NCI-H2227 treated with DMSO at 0.1 percent for 48 hours (cell line): ENCODE results near the gene PMPCA.

ENCODE experiments used
- DNase-seq: peaks from one replicate; lab custom pipeline; 2025; lab: John Stamatoyannopoulos, UW

PMPCA gene

DNA sequence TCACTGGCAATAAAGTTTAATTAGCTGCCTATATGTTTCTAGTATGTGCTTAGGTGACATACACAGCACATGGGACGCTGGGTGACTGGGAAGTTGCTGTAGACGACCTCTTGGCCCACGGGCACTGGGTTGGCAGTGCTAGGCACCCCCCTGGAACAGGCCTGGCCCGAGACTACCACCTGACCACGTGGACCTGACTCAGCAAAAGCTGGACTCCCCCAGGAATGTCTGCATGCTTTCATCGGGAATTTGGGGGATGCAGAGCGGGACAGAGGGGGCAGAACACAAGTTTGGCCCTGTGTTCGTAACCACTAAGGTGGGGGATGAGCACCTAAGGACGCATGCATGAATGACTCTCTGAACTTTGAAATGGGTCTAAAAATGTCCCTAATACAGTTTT lies 45.8 kb downstream of the PMPCA start:
- DNase-seq = no peak

- no peak for DNase-seq
Observed at GRCh38 chr9:136457326-136457725, 46.9 kb downstream of the PMPCA start.

DNA sequence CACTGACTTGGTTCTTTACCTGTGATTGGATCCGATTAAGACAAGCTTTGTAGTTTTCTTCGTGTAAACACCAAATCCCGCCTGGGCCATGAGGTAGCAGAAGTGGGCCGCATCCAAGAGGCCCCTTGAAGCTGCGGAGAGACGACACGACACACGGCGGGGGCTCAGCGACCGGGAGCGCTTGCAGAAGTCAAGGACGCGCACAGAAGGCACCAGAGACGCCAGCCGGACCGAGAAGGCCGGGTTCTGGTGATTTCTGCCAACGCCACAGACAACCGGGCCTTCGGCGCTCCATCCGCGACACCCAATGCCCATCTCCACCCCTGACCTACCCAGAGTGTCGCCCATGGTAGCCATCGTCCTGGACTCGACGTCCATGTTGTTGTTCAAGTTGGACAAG lies 49.0 kb downstream of the PMPCA start:
- DNase-seq = no peak

- DNase-seq = no peak
Observed at GRCh38 chr9:136460772-136461325, 50.4 kb downstream of the PMPCA start.

GRCh38 chr9:136462664-136463063 lies 52.2 kb downstream of the PMPCA start:
- DNase-seq = no peak

GRCh38 chr9:136463578-136463977 lies 53.1 kb downstream of the PMPCA start:
- DNase-seq = no peak

DNA sequence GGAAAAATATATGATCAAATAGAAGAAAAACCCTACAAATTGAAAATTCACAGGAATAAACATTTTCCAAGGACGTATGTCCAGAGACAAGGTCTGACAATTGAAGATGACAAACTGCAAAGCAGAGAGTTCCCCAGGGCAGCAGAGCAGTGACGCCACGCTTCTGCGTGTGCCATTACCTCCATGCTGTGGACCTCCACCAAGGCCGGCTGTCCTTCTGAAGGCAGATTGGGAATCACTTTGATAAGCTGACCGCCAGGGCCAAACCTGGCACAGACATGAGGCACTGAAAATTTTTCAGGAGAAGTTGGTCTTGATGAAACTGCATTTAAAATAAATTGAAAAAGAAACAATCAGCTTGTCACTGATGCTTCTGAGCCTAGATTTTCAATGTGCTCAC lies 53.8 kb downstream of the PMPCA start:
- no peak for DNase-seq

GRCh38 chr9:136465500-136466154 lies 55.2 kb downstream of the PMPCA start:
- no peak for DNase-seq

GRCh38 chr9:136466155-136466541 lies 55.7 kb downstream of the PMPCA start:
- no peak for DNase-seq

DNA sequence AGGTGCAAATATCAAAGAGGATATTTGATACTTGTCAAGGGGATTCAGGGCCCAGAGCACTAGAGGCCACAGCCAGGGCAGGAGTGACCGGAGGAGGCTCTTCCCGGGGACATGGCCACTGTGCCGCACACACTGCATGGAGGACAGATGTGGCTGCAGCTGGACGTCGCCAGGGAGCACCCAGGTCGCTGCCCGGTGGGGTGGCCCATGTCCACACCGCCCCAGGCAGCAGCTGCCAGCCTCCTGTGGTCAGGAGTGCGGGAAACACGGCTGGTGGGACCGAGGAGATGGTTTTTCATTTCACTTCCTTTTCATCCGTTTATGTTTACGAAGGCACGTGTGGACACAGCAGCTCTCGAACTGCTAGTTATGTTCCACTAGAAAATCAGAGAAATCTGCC lies 57.3 kb downstream of the PMPCA start:
- no peak for DNase-seq

- no peak for DNase-seq
Observed at GRCh38 chr9:136470356-136470755, 59.9 kb downstream of the PMPCA start.

- DNase-seq = no peak
Observed at GRCh38 chr9:136470792-136471469, 60.5 kb downstream of the PMPCA start.

DNA sequence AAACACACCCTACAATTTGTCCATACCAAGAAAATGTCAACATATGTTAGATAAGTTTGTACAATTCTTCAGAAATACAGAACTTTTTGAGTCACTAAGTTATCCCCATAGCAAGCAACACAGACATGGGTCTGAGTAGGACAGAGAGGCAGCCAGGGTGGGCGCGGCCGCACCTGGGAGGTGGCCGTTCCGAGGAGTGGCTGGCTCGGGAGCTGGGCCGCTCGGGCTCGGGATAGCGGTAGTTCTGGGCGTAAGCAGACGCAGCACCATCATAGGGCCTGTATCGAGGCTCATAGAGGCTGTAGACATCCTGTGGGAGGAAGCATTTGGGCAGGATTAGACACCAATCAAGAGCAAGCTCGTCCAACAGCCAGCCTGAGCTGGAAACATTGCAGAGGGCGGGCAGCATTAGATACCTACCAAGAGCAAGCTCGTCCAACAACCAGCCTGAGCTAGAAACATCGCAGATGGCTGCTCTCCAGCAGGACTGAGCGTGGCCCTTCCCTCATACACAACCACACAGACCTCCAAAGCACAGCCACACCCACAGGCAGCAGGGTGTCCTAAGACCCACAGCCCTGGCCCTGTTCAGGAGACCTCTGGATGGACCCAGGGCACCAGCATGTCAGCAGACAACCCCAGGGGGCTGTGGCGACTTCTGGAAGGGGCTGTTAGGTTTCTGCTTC lies 61.5 kb downstream of the PMPCA start:
- no peak for DNase-seq

- DNase-seq = no peak
Observed at GRCh38 chr9:136472640-136473353, 62.3 kb downstream of the PMPCA start.

DNA sequence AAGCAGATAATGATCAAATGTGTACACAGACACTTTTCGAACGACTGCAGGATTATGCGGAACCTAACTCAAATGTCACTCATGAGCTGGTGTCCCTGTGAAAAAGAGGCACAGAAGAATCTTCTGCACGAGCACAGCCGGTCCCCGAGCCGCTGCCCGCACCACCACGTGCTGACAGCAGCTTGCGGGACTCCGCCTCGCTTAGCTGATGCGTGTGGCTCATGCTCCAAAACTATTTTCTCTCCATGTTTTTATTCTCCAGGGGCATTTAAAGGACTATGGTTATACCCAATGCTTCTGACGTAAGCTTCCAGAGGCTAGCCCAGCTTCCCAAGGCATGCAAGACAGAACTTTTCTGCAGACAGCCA lies 62.9 kb downstream of the PMPCA start:
- DNase-seq = no peak
